GM18499 (cell line): ENCODE data around the gene ABCC11.
A peak's percentile ranks its signal among the peaks of the same experiment; 100 is the strongest.
"Not testable (repeated sequence)": the region's sequence is repeated elsewhere in the genome, so short reads cannot be mapped to it uniquely, and the experiment has no call there.

ENCODE experiments used
- ATAC-seq: cut with Tn5 transposase; IDR thresholded peaks from one replicate; pipeline ENCODE4 v1.9.1; 2021; ENCODE audit warnings: moderate number of reproducible peaks; ENCODE audit not compliant: insufficient read depth, unreplicated experiment

ABCC11 gene

GRCh38 chr16:48250520-48251278, 3.4 kb upstream of the ABCC11 start:
- no peak for ATAC-seq

DNA sequence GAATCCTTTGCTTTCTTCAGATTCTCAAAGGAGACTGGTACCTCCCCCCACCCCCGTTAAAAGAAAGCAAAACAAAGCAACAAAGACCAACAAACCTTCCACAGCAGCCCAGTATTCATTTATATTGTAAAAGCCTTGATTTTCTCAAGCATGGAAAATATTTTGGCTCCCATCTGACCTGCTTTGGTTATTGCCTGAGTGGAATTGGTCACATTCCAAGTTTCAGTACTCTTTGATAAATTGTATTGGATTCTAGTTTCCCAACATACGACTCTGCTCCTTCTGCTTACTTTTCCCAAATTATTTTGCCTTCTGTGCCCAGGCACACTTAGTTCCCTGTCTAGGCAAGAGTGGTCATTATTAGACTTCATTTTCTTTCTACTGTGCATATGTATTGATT, 1.3 kb downstream of the ABCC11 start:
- ATAC-seq: no peak

- ATAC-seq: no peak
These were observed 2.5 kb downstream of the ABCC11 start for GRCh38 chr16:48244863-48245195.

DNA sequence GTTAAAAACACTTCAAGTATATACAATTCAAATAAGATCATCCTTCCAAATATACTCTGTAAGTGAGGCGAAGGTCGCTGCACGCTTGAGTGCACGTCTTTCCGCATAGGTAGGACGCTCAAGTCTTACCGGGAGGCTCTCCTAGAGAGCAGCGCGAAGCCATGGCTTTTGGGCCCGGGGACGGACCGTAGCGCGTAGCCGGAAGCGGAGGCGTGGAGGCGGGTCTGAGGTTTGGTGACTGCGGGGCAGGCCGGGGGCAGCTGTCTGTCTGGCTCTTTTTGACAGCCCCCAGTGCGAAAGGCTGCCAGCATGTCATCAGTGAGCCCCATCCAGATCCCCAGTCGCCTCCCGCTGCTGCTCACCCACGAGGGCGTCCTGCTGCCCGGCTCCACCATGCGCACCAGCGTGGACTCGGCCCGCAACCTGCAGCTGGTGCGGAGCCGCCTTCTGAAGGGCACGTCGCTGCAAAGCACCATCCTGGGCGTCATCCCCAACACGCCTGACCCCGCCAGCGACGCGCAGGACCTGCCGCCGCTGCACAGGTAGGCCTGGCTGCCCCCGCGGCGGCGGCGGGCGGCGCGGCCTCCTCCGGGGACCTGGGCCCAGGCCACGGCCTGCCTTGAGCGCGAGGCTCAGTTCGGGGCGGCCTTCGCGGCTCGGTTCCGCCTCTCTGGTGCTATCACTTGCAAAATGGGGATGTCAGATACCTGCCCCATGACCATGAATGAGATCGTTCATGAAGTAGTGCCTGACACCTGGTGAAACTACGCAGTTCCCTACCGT, 3.1 kb downstream of the ABCC11 start, which contains the start of gene LONP2:
Gene LONP2, plus strand, starts transcription at position 221 of the 783 bp plus-strand sequence. Its CDS starts 89 bp downstream, at position 310.
- ATAC-seq: peak; percentile 82

DNA sequence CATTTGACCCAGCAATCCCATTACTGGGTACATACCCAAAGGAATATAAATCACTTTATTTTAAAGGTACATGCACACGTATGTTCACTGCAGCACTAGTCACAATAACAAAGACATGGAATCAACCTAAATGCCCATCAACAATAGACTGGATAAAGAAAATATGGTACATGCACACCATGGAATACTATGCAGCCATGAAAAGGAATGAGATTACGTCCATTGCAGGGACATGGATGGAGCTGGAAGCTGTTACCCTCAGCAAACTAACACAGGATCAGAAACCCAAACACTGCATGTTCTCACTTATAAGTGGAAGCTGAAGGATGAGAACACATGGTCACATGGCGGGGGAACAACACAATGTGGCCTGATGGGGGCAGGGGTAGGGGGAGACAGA, 7.2 kb downstream of the ABCC11 start:
- ATAC-seq: not testable (repeated sequence)

GRCh38 chr16:48236286-48236685, 11.1 kb downstream of the ABCC11 start:
- no peak for ATAC-seq

GRCh38 chr16:48235556-48236136, 11.7 kb downstream of the ABCC11 start:
- ATAC-seq: no peak

GRCh38 chr16:48235058-48235555, 12.2 kb downstream of the ABCC11 start:
- ATAC-seq: no peak

DNA sequence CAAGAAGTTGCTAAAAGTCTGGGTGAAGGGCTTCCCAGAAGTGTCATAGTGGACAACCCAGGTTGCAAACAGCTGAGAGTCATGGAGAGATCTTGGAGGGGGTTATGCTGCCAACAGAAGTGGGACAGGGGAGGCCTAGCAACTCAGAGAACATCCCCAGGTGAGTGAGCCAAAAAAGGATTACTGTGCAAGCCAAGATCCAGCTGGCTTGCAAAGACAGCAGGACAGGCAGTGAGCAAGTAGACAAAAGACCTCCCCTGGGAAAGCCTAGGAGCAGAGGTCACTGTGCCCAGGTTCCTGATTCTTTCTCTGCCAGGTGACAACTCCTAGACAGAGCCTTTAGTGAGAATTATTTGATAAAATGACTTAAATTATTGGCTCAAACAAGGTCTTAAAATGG, 12.7 kb downstream of the ABCC11 start:
- ATAC-seq: no peak

- no peak for ATAC-seq
These were observed 14.8 kb downstream of the ABCC11 start for GRCh38 chr16:48232493-48233040.

GRCh38 chr16:48231727-48232492, 15.4 kb downstream of the ABCC11 start:
- no peak for ATAC-seq

- ATAC-seq: no peak
These were observed 21.9 kb downstream of the ABCC11 start for GRCh38 chr16:48225456-48225855.

DNA sequence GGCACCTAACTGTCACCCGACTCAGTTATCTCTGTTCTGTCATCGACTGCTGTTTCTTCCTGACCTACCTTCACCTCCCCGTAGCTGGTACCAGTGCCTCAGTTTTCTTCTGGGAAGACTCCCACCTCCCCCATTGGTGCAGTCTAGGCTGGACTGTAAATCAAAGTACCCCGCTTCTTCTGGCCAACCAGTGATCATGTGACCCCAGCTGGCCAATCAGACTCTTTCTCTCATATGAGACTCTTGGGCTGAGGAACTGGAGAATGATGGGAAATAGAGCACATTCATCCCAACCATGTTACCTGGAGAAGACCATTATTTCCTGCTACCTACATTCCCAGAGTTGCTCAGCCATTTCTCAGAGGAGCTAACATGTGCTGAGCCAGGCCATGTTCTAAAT, 23.8 kb downstream of the ABCC11 start:
- no peak for ATAC-seq

DNA sequence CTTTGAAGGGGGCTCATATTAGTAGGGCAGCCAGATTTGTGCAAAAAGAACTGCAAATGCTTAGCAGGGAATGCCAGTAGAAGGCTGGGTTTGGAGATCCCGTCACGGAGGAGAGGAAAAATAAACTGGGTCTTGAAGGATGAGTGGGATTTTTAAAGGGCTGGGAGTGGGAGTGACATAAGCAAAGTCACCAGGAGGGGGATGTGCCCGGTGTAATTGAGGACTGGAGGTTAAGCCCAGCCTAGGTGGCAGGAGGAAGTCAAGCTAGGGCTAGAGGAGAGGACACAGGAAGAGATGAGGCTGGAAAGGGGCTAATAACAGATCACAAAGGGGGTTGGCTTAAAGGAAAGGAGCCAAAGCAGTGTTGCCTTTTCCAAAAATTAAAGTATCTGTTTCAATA, 26.4 kb downstream of the ABCC11 start:
- no peak for ATAC-seq

- ATAC-seq: no peak
These were observed 28.9 kb downstream of the ABCC11 start for GRCh38 chr16:48218473-48218872.

DNA sequence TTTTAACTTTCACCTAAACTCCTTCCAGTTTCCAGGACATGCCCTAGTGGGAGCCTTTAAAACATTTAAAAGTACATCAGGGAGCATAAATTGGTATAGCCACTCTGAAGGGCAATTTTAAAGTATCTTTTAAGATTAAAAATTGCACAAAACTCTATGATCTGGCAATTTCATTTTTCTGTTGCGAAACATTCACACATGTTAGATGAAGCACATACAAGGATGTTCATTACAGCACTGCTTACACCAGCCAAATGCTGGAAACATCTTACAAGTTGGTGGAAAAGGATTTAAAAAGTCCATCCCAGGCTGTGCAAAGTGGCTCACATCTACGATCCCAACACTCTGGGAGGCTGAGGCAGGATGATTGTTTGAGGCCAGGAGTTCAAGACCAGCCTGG, 29.6 kb downstream of the ABCC11 start:
- no peak for ATAC-seq

DNA sequence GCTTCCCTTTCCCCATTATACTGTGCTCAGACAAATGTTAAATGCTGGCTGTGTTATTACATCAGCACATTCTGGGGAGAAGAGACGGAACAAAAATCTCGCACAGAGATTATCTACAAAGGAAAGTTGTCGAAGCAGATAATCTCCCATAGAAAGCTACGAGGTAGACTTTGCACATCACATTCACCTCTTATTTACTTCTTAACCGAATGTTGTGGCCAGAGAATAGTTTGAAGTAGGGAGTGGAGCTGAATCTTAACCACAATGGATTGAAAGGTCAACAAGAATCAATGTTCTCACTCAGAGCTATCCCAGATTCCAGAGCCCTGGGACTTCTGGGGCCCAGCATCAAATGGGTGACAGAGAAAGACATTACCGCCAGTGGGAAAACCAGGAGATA, 31.6 kb downstream of the ABCC11 start:
- no peak for ATAC-seq

- ATAC-seq: no peak
These were observed 35.3 kb downstream of the ABCC11 start for GRCh38 chr16:48212033-48212432.

DNA sequence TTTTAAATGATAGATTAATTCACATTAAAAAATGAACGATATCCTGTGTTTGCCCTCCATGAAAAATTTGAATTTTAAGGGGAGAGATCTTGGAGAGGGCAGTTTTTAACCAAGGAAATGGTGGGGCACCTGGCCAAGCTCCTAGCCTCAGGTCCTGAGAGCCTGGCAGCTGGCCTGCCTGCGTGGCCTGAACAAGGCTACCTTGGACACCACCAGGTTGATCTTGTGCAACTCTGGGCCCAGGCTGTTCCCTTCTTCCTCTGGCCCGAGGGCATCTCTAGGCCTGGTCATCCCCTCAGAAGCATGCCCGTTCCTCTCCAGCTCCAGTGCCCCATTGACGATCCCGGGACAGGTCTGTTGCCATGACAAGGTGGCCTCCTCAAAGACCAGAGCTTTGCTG, 36.6 kb downstream of the ABCC11 start:
- no peak for ATAC-seq

- ATAC-seq: no peak
These were observed 40.6 kb downstream of the ABCC11 start for GRCh38 chr16:48206594-48207242.
